ENCODE data around the gene SYP. TPM values are rescaled to one million over a fixed set of nuclear protein-coding genes. Genes with fewer than 3 reads are reported as not detected.
A peak's percentile ranks its signal among the peaks of the same experiment; 100 is the strongest.

Gene SYP
- total RNA-seq, 1 donor from 2014 or later, result 2.3 TPM

DNA sequence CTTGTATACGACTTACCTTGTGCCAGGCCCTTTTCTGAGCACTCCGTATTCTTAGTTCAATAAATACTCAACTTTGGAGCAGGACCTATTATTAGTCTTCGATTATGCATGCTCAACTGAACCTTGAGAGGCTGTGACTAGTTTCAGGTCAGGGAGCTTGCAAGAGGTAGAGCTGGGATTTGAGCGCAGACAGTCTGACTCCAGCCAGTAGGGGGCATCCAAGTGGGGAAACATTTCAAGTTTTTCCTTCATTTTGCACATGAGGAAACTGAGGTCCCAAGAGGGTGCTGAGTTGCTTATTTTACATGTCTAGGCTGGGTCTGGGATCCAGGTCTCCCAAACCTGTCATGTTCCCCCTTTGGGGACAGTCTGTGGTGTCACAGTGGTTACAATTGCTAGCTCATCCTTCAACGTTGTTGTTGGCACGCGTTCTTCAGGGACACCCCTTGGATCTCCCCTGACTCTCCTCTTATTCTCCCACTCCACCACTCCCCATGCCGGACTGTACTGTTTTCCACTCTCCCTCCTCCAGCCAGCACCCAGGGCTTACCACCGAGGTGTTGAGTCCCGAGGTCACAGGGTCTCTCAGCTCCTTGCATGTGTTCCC is 7.2 kb downstream of the SYP start:
- peak overlapping the region; percentile 48 for H3K4me3 Mint-ChIP-seq (ENCODE audit: unreplicated experiment)
- TF ChIP-seq, protein P1, sequence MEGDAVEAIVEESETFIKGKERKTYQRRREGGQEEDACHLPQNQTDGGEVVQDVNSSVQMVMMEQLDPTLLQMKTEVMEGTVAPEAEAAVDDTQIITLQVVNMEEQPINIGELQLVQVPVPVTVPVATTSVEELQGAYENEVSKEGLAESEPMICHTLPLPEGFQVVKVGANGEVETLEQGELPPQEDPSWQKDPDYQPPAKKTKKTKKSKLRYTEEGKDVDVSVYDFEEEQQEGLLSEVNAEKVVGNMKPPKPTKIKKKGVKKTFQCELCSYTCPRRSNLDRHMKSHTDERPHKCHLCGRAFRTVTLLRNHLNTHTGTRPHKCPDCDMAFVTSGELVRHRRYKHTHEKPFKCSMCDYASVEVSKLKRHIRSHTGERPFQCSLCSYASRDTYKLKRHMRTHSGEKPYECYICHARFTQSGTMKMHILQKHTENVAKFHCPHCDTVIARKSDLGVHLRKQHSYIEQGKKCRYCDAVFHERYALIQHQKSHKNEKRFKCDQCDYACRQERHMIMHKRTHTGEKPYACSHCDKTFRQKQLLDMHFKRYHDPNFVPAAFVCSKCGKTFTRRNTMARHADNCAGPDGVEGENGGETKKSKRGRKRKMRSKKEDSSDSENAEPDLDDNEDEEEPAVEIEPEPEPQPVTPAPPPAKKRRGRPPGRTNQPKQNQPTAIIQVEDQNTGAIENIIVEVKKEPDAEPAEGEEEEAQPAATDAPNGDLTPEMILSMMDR (IDR thresholded peaks at IDR 0.05), result peak; percentile 54
- no peak overlapping the region for H3K27ac Mint-ChIP-seq (ENCODE audit: unreplicated experiment)
- H3K4me1 Mint-ChIP-seq (ENCODE audit: unreplicated experiment), result peaks cover 8% of the 10 kb centered on the region
- H3K27me3 Mint-ChIP-seq (ENCODE audit: unreplicated experiment), result no peaks in the 10 kb centered on the region
- H3K9me3 Mint-ChIP-seq (ENCODE audit: unreplicated experiment), result peaks cover 5% of the 10 kb centered on the region
- H3K36me3 Mint-ChIP-seq (ENCODE audit: unreplicated experiment), result no peaks in the 10 kb centered on the region
- DNase-seq (ENCODE audit: extremely low spot score, unreplicated experiment), result no peak

DNA sequence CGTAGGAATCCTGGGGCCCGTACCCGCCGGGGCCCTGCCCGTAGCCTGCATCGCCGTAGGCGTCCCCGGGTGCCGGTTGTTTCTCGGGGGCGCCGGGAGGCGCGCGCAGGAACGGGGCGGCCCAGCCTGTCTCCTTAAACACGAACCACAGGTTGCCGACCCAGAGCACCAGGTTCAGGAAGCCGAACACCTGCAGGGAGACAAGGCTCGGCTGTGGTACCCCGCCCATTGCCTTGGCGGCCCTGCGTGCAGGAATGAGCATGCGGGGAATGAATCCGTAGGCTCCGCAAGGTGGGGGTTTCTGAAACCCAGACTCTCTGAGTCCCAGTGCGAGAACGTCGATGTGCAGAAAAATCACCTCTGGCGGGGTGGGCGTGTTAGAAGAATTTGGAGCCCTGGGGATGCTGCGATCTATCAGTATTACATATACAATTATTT is 8.4 kb downstream of the SYP start:
- Mint-ChIP-seq H3K27ac (ENCODE audit: unreplicated experiment) (peak overlapping the region; percentile 29), H3K9me3 (ENCODE audit: unreplicated experiment) (peaks cover 5% of the 10 kb centered on the region), H3K4me1 (ENCODE audit: unreplicated experiment) (peaks cover 8% of the 10 kb centered on the region), H3K4me3 (ENCODE audit: unreplicated experiment) (peak overlapping the region; percentile 72), H3K27me3 (ENCODE audit: unreplicated experiment) (no peaks in the 10 kb centered on the region), H3K36me3 (ENCODE audit: unreplicated experiment) (no peaks in the 10 kb centered on the region)
- DNase-seq (ENCODE audit: extremely low spot score, unreplicated experiment), result no peak
- TF ChIP-seq, protein P1 (IDR thresholded peaks at IDR 0.05), result no peak

DNA sequence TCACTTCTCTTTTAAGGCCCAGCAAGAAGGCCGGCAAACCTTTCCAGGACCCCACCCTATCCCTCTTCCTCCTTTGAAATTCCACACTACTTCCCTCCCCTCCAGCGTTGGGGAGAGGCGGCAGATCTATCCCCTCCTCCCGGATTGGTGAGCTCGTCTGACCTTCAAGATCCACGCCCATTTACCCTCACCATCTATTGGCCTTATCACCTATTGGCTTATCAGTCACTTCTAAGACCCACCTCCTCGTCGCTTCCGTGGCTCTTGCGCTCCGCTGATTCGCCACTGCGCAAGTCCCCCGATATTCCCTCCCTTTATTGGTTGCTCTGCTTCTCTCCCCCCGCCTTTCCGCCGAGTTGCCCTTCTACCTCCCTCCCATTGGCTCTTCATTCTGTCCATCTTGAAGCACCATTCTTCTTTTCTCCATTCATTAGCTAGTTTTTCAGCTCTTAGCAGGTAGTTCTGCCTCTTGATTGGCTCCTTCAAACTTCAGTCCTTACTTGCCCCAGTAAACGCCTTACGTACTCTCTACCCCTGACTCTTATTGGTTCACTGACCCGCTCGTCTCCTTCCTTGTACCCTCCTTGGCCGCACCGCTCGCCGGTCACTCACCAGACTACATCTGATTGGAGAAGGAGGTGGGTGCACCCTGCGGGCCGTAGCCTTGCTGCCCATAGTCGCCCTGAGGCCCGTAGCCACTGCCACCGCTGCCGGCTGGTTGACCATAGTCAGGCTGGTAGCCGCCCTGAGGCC is 9.0 kb downstream of the SYP start:
- peak; percentile 95 for DNase-seq (ENCODE audit: extremely low spot score, unreplicated experiment)
- TF ChIP-seq, protein P1 (IDR thresholded peaks at IDR 0.05), result no peak
- Mint-ChIP-seq H3K4me1 (ENCODE audit: unreplicated experiment) (peaks cover 8% of the 10 kb centered on the region), H3K4me3 (ENCODE audit: unreplicated experiment) (peak overlapping the region; percentile 80), H3K36me3 (ENCODE audit: unreplicated experiment) (no peaks in the 10 kb centered on the region), H3K9me3 (ENCODE audit: unreplicated experiment) (peaks cover 5% of the 10 kb centered on the region), H3K27me3 (ENCODE audit: unreplicated experiment) (no peaks in the 10 kb centered on the region), H3K27ac (ENCODE audit: unreplicated experiment) (peak overlapping the region; percentile 93)

DNA sequence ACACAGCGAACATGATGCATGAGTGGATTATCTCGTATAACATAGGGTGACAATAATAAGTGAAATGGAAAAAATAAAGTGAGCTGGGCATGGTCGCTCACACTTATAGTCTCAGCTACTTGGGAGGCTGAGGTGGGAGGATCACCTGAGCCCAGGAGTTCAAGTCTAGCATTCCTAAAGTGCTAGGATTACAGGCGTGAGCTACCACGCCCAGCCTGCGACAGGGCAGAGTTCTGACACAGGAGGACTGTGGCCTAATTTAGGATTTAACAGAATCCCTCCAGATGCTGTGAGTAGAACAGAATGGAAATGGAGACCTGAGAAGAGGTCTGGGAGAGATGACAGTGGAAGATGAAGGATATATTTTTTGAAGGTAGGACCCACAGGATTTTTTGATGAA is 10.4 kb downstream of the SYP start:
- Mint-ChIP-seq H3K4me3 (ENCODE audit: unreplicated experiment) (peak overlapping the region; percentile 80), H3K27ac (ENCODE audit: unreplicated experiment) (peak overlapping the region; percentile 93)

More for the DNA sequence above, 10.4 kb downstream of the SYP start:
- no peak for DNase-seq (ENCODE audit: extremely low spot score, unreplicated experiment)
- H3K27me3 Mint-ChIP-seq (ENCODE audit: unreplicated experiment), result no peaks in the 10 kb centered on the region
- no peaks in the 10 kb centered on the region for H3K36me3 Mint-ChIP-seq (ENCODE audit: unreplicated experiment)
- TF ChIP-seq, protein P1 (IDR thresholded peaks at IDR 0.05), result no peak
- H3K4me1 Mint-ChIP-seq (ENCODE audit: unreplicated experiment), result peaks cover 17% of the 10 kb centered on the region
- no peaks in the 10 kb centered on the region for H3K9me3 Mint-ChIP-seq (ENCODE audit: unreplicated experiment)

Measured in osteocyte (in vitro differentiated cells).